Kidney (tissue), 14 donors: ENCODE results near the gene DDI2. TPM values are rescaled to one million over a fixed set of nuclear protein-coding genes. Genes with fewer than 3 reads are reported as not detected.
"Not testable (repeated sequence)": the region's sequence is repeated elsewhere in the genome, so short reads cannot be mapped to it uniquely, and the experiment has no call there.

Experiments used
- DNase-seq, 5 donors: peaks; one replicate each; pipeline ENCODE4 v3.0.0-alpha.2; 2013 to 2020
- FAIRE-seq: peaks from 2 replicates; lab custom pipeline; 2012; peaks lifted over from hg19 to GRCh38; lab: Jason Lieb, UNC
- H3K27ac ChIP-seq, 2 donors: one replicate each; pipeline ENCODE4 v1.7.0; 2013; ENCODE audit warnings: low read depth in 2 of 2, low read length in 2 of 2, inconsistent platforms in 1 of 2
- H3K27me3 ChIP-seq: one replicate; pipeline ENCODE4 v1.7.1; 2013; ENCODE audit warnings: low read length, inconsistent platforms; ENCODE audit not compliant: control insufficient read depth, insufficient read depth
- H3K36me3 ChIP-seq, 3 donors: one replicate each; pipeline versions ENCODE4 v1.7.0 to v1.7.1; 2013; ENCODE audit warnings: low read length in 3 of 3, control low read depth in 1 of 3, inconsistent platforms in 1 of 3; ENCODE audit not compliant: insufficient read depth in 3 of 3, control insufficient read depth in 2 of 3
- H3K4me1 ChIP-seq, 3 donors: one replicate each; pipeline versions ENCODE4 v1.7.0 to v1.7.1; 2013; ENCODE audit warnings: low read length in 3 of 3, inconsistent platforms in 1 of 3, low read depth in 1 of 3; ENCODE audit not compliant: control insufficient read depth in 2 of 3, insufficient read depth in 2 of 3
- H3K4me3 ChIP-seq, 3 donors: one replicate each; pipeline versions ENCODE4 v1.7.0 to v1.8.1; 2013; ENCODE audit warnings: low read length in 3 of 3, control low read depth in 1 of 3, inconsistent platforms in 1 of 3
- H3K9ac ChIP-seq, 3 donors: one replicate each; pipeline versions ENCODE4 v1.7.0 to v1.7.1; 2013; ENCODE audit warnings: low read length in 3 of 3, control low read depth in 1 of 3, inconsistent platforms in 1 of 3
- H3K9me3 ChIP-seq, 3 donors: one replicate each; pipeline versions ENCODE4 v1.7.0 to v1.7.1; 2013; ENCODE audit warnings: low read length in 3 of 3, control low read depth in 1 of 3, inconsistent platforms in 1 of 3; ENCODE audit not compliant: control insufficient read depth in 2 of 3, insufficient read depth in 1 of 3
- intact Hi-C: fragments of 100-400 bp; cut with DNase I; formaldehyde crosslinking; loops from one replicate; pipeline ENCODE4 v1.11.1; 2022
- polyA plus RNA-seq: library from polyadenylated mRNA; stranded (reverse); fragments of 350-450 nt; fragmentation: Illumina TruSeq; extraction: RNeasy Lipid Tissue Mini Kit (QIAGEN cat#74804); gene quantifications from one replicate; pipeline ENCODE4 v1.2.3, GENCODE V29; 2014; ENCODE audit warnings: low read depth, low replicate concordance; ENCODE audit not compliant: insufficient read depth
- total RNA-seq: library from RNA; stranded (reverse); fragmentation: NEBNext Ultra II Directional; extraction: Animal tissue kit (Norgen Biotek cat#: 25700); gene quantifications from one replicate; pipeline ENCODE4 v1.2.1, GENCODE V29; 2021
- TF ChIP-seq, protein P1 (sequence below): IDR thresholded peaks from 3 replicates; pipeline ENCODE4 v1.5.1; 2012; ENCODE audit warnings: mild to moderate bottlenecking, moderate library complexity, borderline replicate concordance; ENCODE audit not compliant: insufficient read depth; ENCODE audit errors: extremely low read depth
- donor health status: control.
- donor health status: control.
- donor health status: control.
- donor health status: control.
- donor health status: control.
- donor health status: DM: yes; HTN: yes; CAD: no.
- donor health status: Normal renal cell carcinoma (clear cell type).

DDI2 gene
- total and polyA plus RNA-seq, 2 donors from 2014 or later = 4.0 to 28.3 TPM

DNA sequence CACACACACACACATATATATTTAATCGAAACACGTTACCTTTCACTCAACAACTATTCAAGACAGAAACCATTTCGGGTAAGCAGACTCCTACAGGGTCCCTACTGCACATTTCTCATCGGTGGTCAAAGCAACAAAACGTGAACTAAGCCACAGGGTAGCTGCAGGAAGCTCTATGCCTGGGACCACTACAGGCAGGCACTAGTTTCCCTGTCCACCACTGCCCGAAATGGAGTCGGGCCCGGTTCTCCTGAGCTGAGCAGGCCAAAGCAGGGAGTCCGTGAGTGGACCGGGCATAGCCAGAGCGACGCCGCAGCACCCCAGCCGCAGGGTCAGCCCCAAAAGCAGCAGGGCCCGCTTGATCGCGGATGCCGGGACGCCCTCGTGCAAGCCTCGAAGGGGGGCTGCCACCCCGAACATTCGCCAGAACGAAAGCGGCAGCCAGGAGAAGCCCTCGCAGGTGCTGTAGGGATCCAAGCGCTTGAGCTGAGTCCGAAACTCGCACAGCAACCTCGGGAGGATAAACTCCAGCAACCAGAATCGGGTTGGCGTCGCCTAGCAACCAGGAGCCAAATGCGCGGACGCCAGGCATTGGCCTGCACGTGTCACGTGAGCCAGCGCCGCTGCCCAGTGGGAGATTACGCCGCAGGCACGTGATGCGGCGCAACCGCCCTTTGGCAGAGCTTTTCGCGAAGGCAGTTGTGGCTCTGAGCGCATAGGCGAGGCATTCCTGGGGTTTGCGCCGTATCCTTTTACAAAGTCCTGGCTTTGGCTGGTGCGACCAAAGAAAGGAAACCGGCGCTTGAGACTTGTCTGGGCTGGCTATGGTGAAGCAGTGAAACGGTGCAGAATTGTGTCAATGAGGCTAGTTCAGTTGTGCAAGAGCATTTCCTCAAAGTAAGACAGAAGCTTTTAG, 13.9 kb upstream of the DDI2 start:
- Histone ChIP-seq H3K4me3 (peak overlapping the region; percentile 91 to 95 (median 94)), H3K9ac (peak overlapping the region; percentile 74 to 86 (median 74)), H3K4me1 (peaks cover 0 to 8% (median 2%) of the 10 kb centered on the region in 3 donors), H3K9me3 (no peaks in the 10 kb centered on the region), H3K27me3 (no peaks in the 10 kb centered on the region), H3K36me3 (no peaks in the 10 kb centered on the region), H3K27ac (peak overlapping the region; percentile 42 to 85)
- FAIRE-seq (peak; percentile 15), DNase-seq (peak; percentile 97 to 99 (median 98))
- TF ChIP-seq, protein P1, sequence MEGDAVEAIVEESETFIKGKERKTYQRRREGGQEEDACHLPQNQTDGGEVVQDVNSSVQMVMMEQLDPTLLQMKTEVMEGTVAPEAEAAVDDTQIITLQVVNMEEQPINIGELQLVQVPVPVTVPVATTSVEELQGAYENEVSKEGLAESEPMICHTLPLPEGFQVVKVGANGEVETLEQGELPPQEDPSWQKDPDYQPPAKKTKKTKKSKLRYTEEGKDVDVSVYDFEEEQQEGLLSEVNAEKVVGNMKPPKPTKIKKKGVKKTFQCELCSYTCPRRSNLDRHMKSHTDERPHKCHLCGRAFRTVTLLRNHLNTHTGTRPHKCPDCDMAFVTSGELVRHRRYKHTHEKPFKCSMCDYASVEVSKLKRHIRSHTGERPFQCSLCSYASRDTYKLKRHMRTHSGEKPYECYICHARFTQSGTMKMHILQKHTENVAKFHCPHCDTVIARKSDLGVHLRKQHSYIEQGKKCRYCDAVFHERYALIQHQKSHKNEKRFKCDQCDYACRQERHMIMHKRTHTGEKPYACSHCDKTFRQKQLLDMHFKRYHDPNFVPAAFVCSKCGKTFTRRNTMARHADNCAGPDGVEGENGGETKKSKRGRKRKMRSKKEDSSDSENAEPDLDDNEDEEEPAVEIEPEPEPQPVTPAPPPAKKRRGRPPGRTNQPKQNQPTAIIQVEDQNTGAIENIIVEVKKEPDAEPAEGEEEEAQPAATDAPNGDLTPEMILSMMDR = no peak
- intact Hi-C loops = no loop called here

DNA sequence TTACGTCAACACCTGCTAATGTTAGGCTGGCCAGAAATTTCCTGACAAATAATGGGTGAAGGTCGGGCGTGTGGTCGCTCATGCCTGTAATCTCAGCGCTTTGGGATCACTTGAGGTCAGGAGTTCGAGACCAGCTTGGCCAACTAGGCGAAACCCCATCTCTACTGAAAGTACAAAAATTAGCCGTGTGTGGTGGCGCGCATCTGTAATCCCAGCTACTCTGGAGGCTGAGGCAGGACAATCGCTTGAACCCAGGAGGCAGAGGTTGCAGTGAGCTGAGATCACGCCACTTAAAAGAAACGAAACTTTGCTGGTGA, 13.3 kb upstream of the DDI2 start:
- H3K36me3 ChIP-seq, DNase-seq, intact Hi-C loops, H3K9me3 ChIP-seq, H3K27me3 ChIP-seq, FAIRE-seq, H3K4me1 ChIP-seq: not testable (repeated sequence)
- Histone ChIP-seq H3K9ac (peak overlapping the region in 2 of 3 donors; percentile 20 to 86), H3K4me3 (peak overlapping the region; percentile 91 to 95 (median 94)), H3K27ac (peak overlapping the region; percentile 42 to 85)

GRCh38 chr1:15604400-15604799, 12.9 kb upstream of the DDI2 start:
- H3K36me3 ChIP-seq, H3K27me3 ChIP-seq, H3K4me1 ChIP-seq, H3K9ac ChIP-seq, H3K9me3 ChIP-seq, FAIRE-seq, intact Hi-C loops, H3K27ac ChIP-seq: not testable (repeated sequence)
- peak overlapping the region in 1 of 3 donors; percentile 95 for H3K4me3 ChIP-seq
- peak in 1 of 5 donors; percentile 75 for DNase-seq

GRCh38 chr1:15605398-15606383, 11.6 kb upstream of the DDI2 start:
- H3K36me3 ChIP-seq = no peaks in the 10 kb centered on the region
- H3K9ac ChIP-seq = no peak overlapping the region
- H3K27me3 ChIP-seq = no peaks in the 10 kb centered on the region
- TF ChIP-seq, protein P1 = no peak
- intact Hi-C loops = no loop called here
- no peaks in the 10 kb centered on the region for H3K9me3 ChIP-seq
- DNase-seq (no peak), FAIRE-seq (no peak)
- no peak overlapping the region for H3K4me3 ChIP-seq
- no peak overlapping the region for H3K27ac ChIP-seq
- H3K4me1 ChIP-seq = peaks cover 0 to 8% (median 2%) of the 10 kb centered on the region in 3 donors
